Kidney glomerular epithelial cell (primary cell): ENCODE measurements around the gene KRTAP4-8.
"Not testable (repeated sequence)": the region's sequence is repeated elsewhere in the genome, so short reads cannot be mapped to it uniquely, and the experiment has no call there.

ENCODE experiments used
- DNase-seq: peaks from one replicate; lab custom pipeline; 2025; lab: John Stamatoyannopoulos, UW

The KRTAP4-8 gene

GRCh38 chr17:41065016-41065689 is 32.8 kb downstream of the KRTAP4-8 start:
- not testable (repeated sequence) for DNase-seq

DNA sequence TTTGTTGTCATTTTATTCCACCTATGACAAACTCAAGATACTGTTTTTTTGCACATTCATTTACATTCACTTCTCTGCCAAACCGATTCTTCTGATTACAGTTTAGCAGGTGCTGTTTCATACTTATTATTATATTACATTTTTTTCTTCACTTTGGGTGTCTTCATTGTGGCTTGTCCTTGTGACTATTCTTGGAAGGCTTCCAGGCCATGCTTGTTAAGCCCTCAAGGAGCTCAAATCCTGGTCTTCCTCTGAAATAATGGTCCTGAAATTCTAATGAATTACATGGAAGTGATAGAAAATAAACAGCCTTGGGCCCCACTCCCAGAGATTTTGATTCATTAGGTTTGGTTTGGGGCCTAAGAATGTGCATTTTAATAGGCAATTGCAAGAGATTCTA is 33.6 kb downstream of the KRTAP4-8 start:
- no peak for DNase-seq

DNA sequence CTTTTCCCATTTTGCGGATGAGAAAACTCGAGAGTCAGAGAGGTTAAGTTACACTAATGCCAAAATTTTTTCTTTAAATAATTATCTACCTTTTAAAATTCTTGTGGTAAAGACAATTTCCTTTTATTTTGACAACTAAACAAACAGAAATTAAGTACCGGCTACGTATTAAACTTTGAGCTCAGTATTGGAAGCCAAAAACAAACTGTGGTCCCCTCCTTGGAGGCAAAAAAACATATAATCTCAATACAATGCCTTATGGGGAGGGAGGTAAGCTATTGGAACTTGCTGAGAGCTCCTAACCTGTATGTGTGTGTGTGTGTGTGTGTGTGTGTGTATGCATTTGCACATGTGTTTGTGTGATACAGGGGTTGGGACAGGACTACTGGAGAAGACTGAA is 34.5 kb downstream of the KRTAP4-8 start:
- DNase-seq: no peak

DNA sequence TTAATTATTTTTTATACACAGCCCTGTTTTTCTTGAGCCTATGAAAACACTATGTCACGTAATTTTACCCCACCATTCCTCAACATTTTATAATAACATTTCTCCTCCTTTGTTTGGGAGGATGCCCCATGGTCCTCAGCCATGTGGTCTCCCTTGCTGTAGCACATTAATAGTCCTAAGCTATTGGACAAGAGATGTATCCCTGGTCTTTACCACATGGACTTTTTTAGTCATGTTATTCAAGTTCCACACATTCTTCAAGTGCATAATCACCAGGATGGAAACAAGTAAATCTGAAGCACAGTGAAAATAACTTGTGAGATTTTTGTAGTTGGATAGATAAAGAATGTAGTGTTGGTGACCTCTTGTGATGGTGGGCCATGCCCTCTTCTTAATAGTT is 36.0 kb downstream of the KRTAP4-8 start:
- peak; percentile 93 for DNase-seq

GRCh38 chr17:41060052-41060604 is 37.8 kb downstream of the KRTAP4-8 start, which contains the start of gene KRTAP2-3:
TSS of gene KRTAP2-3 (minus strand) at chr17:41060114. CDS start at chr17:41060050, 64 bp downstream.
- DNase-seq: peak; percentile 99

DNA sequence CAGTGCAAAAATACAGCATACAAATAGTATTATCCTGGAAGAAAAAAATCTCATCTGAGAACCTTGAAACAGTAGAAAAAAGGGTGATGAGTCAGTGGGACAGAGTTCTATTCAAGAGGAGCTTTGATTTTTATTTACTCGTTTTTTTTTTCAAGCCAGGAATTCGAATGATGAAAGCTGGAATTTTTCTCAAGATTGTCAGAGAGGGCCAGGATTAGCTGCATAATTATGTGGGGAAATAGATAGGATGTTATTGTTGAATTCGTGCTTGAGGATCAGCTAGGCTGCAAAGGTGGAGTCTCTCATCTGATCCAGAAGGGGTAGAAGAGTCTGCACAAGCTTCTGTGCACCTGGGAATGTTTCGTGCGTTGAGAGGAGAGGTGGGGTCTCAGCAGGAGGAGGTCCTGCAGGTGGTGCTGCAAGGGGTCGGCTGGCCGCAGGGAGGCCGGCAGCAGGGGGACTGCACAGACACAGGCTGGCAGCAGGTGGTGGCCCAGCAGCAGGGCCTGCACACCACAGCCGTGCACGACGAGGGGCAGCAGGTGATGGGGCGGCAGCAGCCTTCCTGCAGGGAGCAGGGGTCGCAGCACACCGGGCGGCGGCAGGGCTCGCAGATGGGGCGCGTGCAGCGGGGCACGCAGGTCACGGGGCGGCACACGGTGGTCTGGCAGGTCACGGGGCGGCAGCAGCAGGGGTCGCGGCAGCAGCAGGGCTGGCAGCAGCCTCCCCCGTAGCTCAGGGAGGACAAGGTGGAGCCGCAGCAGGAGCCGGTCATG is 38.5 kb downstream of the KRTAP4-8 start:
- peak; percentile 89 for DNase-seq

DNA sequence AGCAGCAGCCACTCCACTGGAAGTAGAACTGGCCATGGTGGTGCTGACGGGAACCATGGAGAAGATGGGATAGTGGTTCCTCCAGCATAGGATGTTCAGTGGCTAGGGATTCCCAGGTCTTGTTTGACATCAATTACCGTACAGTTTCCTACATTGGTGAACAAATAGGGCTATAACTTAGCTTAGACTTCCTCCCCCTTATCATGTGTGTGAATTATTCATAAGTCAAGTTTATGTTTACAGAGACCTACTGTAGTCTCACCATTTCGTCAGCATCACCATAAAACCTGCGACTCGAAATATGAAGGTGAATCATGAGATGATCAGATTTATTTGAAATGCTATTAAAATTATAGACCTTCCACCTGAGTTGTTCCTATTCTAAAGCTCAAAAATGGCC is 39.2 kb downstream of the KRTAP4-8 start:
- peak; percentile 50 for DNase-seq

- no peak for DNase-seq
Measured at GRCh38 chr17:41057547-41057946, 40.4 kb downstream of the KRTAP4-8 start.

- not testable (repeated sequence) for DNase-seq
Measured at GRCh38 chr17:41055130-41055529, 42.8 kb downstream of the KRTAP4-8 start, which contains the start of gene KRTAP2-2. TSS of gene KRTAP2-2 (minus strand) at chr17:41055230. CDS start at chr17:41055211, 19 bp downstream.

DNA sequence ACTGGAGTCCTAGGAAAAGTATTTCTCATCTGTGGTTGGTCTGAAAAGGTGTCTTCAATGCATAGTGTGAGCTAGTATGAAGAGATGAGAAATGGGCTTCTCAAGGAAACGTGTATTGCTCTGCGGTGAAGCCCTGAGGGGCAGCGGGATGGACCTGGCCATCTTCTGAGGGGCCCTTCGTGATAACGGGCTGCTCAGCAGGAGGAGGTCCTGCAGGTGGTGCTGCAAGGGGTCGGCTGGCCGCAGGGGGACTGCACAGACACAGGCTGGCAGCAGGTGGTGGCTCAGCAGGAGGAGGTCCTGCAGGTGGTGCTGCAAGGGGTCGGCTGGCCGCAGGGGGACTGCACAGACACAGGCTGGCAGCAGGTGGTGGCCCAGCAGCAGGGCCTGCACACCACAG is 43.4 kb downstream of the KRTAP4-8 start:
- not testable (repeated sequence) for DNase-seq

- DNase-seq: no peak
Measured at GRCh38 chr17:41054025-41054424, 43.9 kb downstream of the KRTAP4-8 start.

DNA sequence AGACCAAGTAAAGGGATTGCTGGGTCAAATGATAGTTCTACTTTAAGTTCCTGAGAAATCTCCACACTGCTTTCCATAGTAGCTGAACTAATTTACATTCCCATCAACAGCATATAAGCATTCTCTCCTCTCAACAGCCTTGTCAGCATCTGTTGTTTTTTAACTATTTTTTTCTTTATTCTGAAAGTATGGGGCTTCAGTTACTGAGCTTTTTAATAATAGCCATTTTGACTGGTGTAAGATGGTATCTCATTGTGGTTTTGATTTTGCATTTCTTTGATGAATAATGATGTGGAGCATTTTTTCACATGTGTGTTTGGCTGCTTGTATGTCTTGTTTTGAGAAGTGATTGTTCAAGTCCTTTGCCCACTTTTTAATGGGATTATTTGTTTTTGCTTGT is 45.4 kb downstream of the KRTAP4-8 start:
- DNase-seq: no peak

DNA sequence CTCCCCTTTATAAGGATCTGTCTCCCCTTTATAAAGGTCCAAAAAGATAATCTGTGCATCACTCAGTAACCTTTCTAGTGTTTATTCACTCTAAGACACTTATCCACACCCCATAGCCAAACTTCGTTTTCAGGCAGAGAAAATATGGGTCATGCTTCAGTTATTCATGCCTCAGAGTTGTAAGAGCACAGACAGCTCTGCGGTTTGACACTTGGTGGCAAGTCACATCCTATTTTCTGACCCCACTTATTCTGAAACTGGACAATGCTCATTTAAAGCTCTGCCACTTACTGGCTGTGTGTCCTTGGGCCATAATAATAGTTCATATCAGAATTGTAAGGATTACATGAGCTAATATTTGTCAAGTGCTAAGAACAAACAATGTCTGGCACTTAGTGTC is 48.8 kb downstream of the KRTAP4-8 start:
- DNase-seq: no peak

DNA sequence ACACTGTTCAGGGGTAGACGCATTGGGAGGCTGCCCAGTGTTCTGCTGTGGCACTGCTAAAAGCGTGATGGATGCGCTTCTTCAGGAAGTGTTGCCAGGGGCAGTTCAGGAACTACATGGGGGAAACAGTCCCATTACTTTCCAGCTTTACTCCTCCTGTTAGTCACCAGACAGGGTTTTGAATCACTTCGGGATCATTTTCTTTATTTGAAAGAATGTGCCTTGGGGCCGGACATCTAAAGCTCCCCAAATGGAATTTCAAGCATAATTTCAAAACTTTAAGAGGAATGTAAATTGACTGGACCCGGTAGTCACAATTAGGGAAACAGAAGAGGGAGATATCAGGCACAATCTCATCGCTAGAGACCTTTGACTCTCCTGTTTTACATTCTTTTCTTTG is 49.5 kb downstream of the KRTAP4-8 start:
- DNase-seq: no peak
